Measurements from ENCODE around the gene FUT7.

FUT7 gene

GRCh38 chr9:136983656-136984314 is 48.1 kb downstream of the FUT7 start:
- DNase-seq (ENCODE audit: low read depth in 2 of 2) = no peak

GRCh38 chr9:136983167-136983566 is 48.7 kb downstream of the FUT7 start:
- DNase-seq (ENCODE audit: low read depth in 2 of 2) = no peak

- no peak for DNase-seq (ENCODE audit: low read depth in 2 of 2)
Measured at GRCh38 chr9:136982232-136983051, 49.4 kb downstream of the FUT7 start, which contains the start of gene LCNL1. Gene LCNL1, plus strand, starts transcription at chr9:136982993. Its CDS starts 594 bp downstream, at chr9:136983587.

- DNase-seq (ENCODE audit: low read depth in 2 of 2) = no peak
Measured at GRCh38 chr9:136981588-136982231, 50.2 kb downstream of the FUT7 start.

- DNase-seq (ENCODE audit: low read depth in 2 of 2) = no peak
Measured at GRCh38 chr9:136980669-136981478, 51.0 kb downstream of the FUT7 start.
